ENCODE data around the gene EXOSC6. TPM values are rescaled to one million over a fixed set of nuclear protein-coding genes. Genes with fewer than 3 reads are reported as not detected.

EXOSC6 gene
- total RNA-seq: 29.1 and 29.5 TPM in 2 replicates
- long read RNA-seq, full-length matches to known transcripts: 3 of 3 reads
- long read RNA-seq, partial matches to known transcripts: 0 of 3 reads
- long read RNA-seq, other reads (novel, unspliced or antisense): 0 of 3 reads

DNA sequence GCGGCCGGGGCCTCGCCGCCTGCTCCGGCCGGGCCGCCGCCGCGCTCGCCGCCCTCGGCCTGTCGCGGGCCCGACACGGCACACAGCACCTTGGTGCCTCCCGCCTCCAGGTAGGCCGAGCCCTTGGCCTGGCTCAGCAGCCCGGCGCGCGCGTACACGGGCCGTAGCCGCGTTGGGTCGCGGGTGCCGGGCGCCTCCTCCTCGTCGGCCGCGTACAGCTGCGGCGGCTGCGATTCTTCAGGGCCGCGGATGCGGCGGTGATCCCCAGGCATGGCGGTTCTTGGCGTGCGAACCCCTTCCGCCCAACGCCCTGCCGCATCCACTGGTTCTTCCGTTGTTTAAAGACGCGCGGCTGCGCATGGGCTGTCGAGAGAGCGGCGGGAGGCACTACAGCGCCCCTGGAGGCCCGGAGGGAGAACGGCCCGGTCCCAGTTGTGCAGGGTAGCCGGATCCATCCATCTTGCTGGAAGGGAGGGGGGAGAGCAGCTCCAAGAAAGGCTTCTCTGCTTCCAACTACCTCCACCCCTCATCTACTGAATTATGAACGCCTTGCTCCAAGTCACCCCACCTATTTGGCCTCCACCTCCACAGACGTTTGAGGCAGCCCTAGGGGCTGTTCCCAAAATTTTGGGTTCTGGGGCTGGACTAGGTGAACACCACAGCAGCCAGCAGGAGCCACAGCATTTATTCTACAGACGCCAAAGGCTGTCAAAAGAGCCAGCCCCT lies at the start of gene EXOSC6:
Gene EXOSC6, minus strand, starts transcription at position 312 of the 726 bp plus-strand sequence. Its CDS starts 40 bp downstream, at position 272.
- peak; percentile 80 for DNase-seq (ENCODE audit: low spot score, unreplicated experiment)
- H3K27ac Mint-ChIP-seq: peak within 1 kb of the TSS; percentile 96
- peaks cover 14% of the 10 kb centered on the region for H3K36me3 Mint-ChIP-seq (ENCODE audit: insufficient read depth)
- H3K9me3 Mint-ChIP-seq (ENCODE audit: low read depth): no peaks in the 10 kb centered on the region
- peak; percentile 93 for TF ChIP-seq CTCF (IDR thresholded peaks at IDR 0.05; ENCODE audit: unreplicated experiment)
- peaks cover 6% of the 10 kb centered on the region for H3K4me1 Mint-ChIP-seq (ENCODE audit: low read depth)
- H3K4me3 Mint-ChIP-seq (ENCODE audit: low read depth): peak within 1 kb of the TSS; percentile 85
- no peaks in the 10 kb centered on the region for H3K27me3 Mint-ChIP-seq

GRCh38 chr16:70301121-70301520 lies 49.4 kb upstream of the EXOSC6 start:
- Mint-ChIP-seq H3K4me3 (ENCODE audit: low read depth) (peak overlapping the region; percentile 95), H3K27ac (peak overlapping the region; percentile 11), H3K4me1 (ENCODE audit: low read depth) (peaks cover 11% of the 10 kb centered on the region), H3K27me3 (no peaks in the 10 kb centered on the region), H3K36me3 (ENCODE audit: insufficient read depth) (peaks cover 25% of the 10 kb centered on the region), H3K9me3 (ENCODE audit: low read depth) (peaks cover 10% of the 10 kb centered on the region)
- no peak for DNase-seq (ENCODE audit: low spot score, unreplicated experiment)
- no peak for TF ChIP-seq CTCF (IDR thresholded peaks at IDR 0.05; ENCODE audit: unreplicated experiment)

GRCh38 chr16:70298988-70299938 lies 47.5 kb upstream of the EXOSC6 start, which contains the start of gene DDX19B:
Gene DDX19B (plus strand): TSS chr16:70299186. CDS start chr16:70299298, 112 bp downstream.
- peak within 1 kb of the TSS; percentile 95 for H3K4me3 Mint-ChIP-seq (ENCODE audit: low read depth)
- H3K9me3 Mint-ChIP-seq (ENCODE audit: low read depth): peaks cover 10% of the 10 kb centered on the region
- peak; percentile 27 for DNase-seq (ENCODE audit: low spot score, unreplicated experiment)
- H3K4me1 Mint-ChIP-seq (ENCODE audit: low read depth): peaks cover 11% of the 10 kb centered on the region
- H3K27ac Mint-ChIP-seq: peak within 1 kb of the TSS; percentile 99
- peaks cover 22% of the 10 kb centered on the region for H3K36me3 Mint-ChIP-seq (ENCODE audit: insufficient read depth)
- no peak for TF ChIP-seq CTCF (IDR thresholded peaks at IDR 0.05; ENCODE audit: unreplicated experiment)
- H3K27me3 Mint-ChIP-seq: no peaks in the 10 kb centered on the region

- Mint-ChIP-seq H3K27me3 (no peaks in the 10 kb centered on the region), H3K36me3 (ENCODE audit: insufficient read depth) (peaks cover 3% of the 10 kb centered on the region), H3K4me3 (ENCODE audit: low read depth) (no peak overlapping the region), H3K9me3 (ENCODE audit: low read depth) (no peaks in the 10 kb centered on the region), H3K4me1 (ENCODE audit: low read depth) (peaks cover 11% of the 10 kb centered on the region), H3K27ac (no peak overlapping the region)
- no peak for TF ChIP-seq CTCF (IDR thresholded peaks at IDR 0.05; ENCODE audit: unreplicated experiment)
- DNase-seq (ENCODE audit: low spot score, unreplicated experiment): no peak
These were observed 43.9 kb upstream of the EXOSC6 start for GRCh38 chr16:70295634-70296033.

Data from progenitor cell of endocrine pancreas (in vitro differentiated cells).